Activated T-helper 1 cell treated with Interleukin-2 at 50 U/mL for 16 hours (primary cell): ENCODE measurements around the gene TMEM52B.
A peak's percentile ranks its signal among the peaks of the same experiment; 100 is the strongest.
"Not testable (repeated sequence)": the region's sequence is repeated elsewhere in the genome, so short reads cannot be mapped to it uniquely, and the experiment has no call there.

Experiments
- DNase-seq: peaks from one replicate; pipeline ENCODE4 v3.0.0-alpha.2; 2020; ENCODE audit warnings: low read depth

The TMEM52B gene

GRCh38 chr12:10211940-10212738 is 33.3 kb downstream of the TMEM52B start:
- DNase-seq: peak; percentile 78

- peak; percentile 73 for DNase-seq
Measured at GRCh38 chr12:10212739-10213131, 33.9 kb downstream of the TMEM52B start, which contains the start of gene GABARAPL1. Gene GABARAPL1, plus strand, starts transcription at chr12:10212877. Its CDS starts 253 bp downstream, at chr12:10213130.

GRCh38 chr12:10213168-10214135 is 34.6 kb downstream of the TMEM52B start:
- DNase-seq: peak; percentile 58

GRCh38 chr12:10214136-10214894 is 35.5 kb downstream of the TMEM52B start:
- no peak for DNase-seq

GRCh38 chr12:10214895-10215267 is 36.0 kb downstream of the TMEM52B start:
- no peak for DNase-seq

GRCh38 chr12:10215436-10215835 is 36.6 kb downstream of the TMEM52B start:
- no peak for DNase-seq

- not testable (repeated sequence) for DNase-seq
Measured at GRCh38 chr12:10215946-10216345, 37.1 kb downstream of the TMEM52B start.

- DNase-seq: no peak
Measured at GRCh38 chr12:10218021-10218420, 39.2 kb downstream of the TMEM52B start.

- no peak for DNase-seq
Measured at GRCh38 chr12:10220398-10221077, 41.7 kb downstream of the TMEM52B start.

- no peak for DNase-seq
Measured at GRCh38 chr12:10221846-10222245, 43.0 kb downstream of the TMEM52B start.

- no peak for DNase-seq
Measured at GRCh38 chr12:10223208-10223607, 44.4 kb downstream of the TMEM52B start.

- DNase-seq: not testable (repeated sequence)
Measured at GRCh38 chr12:10225426-10225825, 46.6 kb downstream of the TMEM52B start.

GRCh38 chr12:10226086-10226485 is 47.3 kb downstream of the TMEM52B start:
- no peak for DNase-seq

GRCh38 chr12:10226731-10227130 is 47.9 kb downstream of the TMEM52B start:
- no peak for DNase-seq

GRCh38 chr12:10227648-10228047 is 48.8 kb downstream of the TMEM52B start:
- no peak for DNase-seq

GRCh38 chr12:10234562-10234961 is 55.7 kb downstream of the TMEM52B start:
- DNase-seq: no peak

GRCh38 chr12:10235761-10236631 is 57.2 kb downstream of the TMEM52B start:
- DNase-seq: no peak

- DNase-seq: no peak
Measured at GRCh38 chr12:10236720-10237119, 57.9 kb downstream of the TMEM52B start.

- DNase-seq: no peak
Measured at GRCh38 chr12:10238526-10238925, 59.7 kb downstream of the TMEM52B start.

- DNase-seq: no peak
Measured at GRCh38 chr12:10241290-10241689, 62.5 kb downstream of the TMEM52B start.
